ENCODE results near the gene PRPF40B. TPM values are rescaled to one million over a fixed set of nuclear protein-coding genes. Genes with fewer than 3 reads are reported as not detected.
A peak's percentile ranks its signal among the peaks of the same experiment; 100 is the strongest.
"Not testable (repeated sequence)": the region's sequence is repeated elsewhere in the genome, so short reads cannot be mapped to it uniquely, and the experiment has no call there.

Gene PRPF40B
- total and polyA plus RNA-seq, 2 experiments from 2014 or later = 11.1 to 30.1 TPM

DNA sequence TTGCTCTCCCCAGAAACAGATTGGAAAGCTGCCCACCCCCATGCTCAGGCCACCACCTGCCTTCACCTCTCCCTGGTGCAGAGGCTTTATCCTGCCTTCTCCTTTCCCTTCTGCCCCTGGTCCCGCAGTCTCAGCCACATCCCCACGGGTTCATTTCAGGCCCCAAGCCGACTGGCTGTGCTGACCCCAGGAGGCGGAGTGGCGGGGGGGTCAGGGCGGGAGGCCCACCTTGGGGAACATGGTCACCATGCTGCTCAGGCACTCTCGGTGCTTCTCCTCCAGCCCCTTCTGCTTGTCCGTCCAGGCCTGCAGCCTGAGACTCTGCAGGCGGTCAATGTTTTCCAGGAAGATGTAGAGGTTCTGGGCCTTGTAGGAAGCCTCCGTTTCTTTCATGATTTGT lies 24.8 kb upstream of the PRPF40B start:
- no peak overlapping the region for H3K27ac ChIP-seq
- no peaks in the 10 kb centered on the region for H3K36me3 ChIP-seq (replicated peaks; ENCODE audit: insufficient read depth, low read depth)
- no peaks in the 10 kb centered on the region for H3K4me1 ChIP-seq (ENCODE audit: insufficient read depth)
- H3K4me3 ChIP-seq = no peak overlapping the region
- H3K9me2 ChIP-seq (replicated peaks; ENCODE audit: insufficient read depth) = no peaks in the 10 kb centered on the region
- H4K20me1 ChIP-seq (ENCODE audit: insufficient read depth, poor library complexity, severe bottlenecking) = no peaks in the 10 kb centered on the region
- DNase-seq (ENCODE audit: low spot score) = no peak
- no peaks in the 10 kb centered on the region for H3K9me3 ChIP-seq (ENCODE audit: low read depth)
- no peak overlapping the region for H2AFZ ChIP-seq
- 93% methylated on average over 10 of the region's 10 CpGs for WGBS (ENCODE audit: low lambda C conversion rate, missing lambda C conversion rate)
- no peak overlapping the region for H3K4me2 ChIP-seq
- H3K27me3 ChIP-seq = no peaks in the 10 kb centered on the region
- TF ChIP-seq EZH2 (IDR thresholded peaks at IDR 0.05; ENCODE audit: borderline replicate concordance) (no peak), CTCF (IDR thresholded peaks at IDR 0.05; ENCODE audit: poor library complexity) (no peak), EZH2phosphoT487 (IDR thresholded peaks at IDR 0.05; ENCODE audit: low read depth, severe bottlenecking, unreplicated experiment) (no peak)
- H3K79me2 ChIP-seq = no peaks in the 10 kb centered on the region

- no peak overlapping the region for H3K27ac ChIP-seq
- H3K4me2 ChIP-seq = no peak overlapping the region
- no peak overlapping the region for H2AFZ ChIP-seq
- no peaks in the 10 kb centered on the region for H4K20me1 ChIP-seq (ENCODE audit: insufficient read depth, poor library complexity, severe bottlenecking)
- 97% methylated on average over 8 of the region's 8 CpGs for WGBS (ENCODE audit: low lambda C conversion rate, missing lambda C conversion rate)
- H3K36me3 ChIP-seq (replicated peaks; ENCODE audit: insufficient read depth, low read depth) = no peaks in the 10 kb centered on the region
- H3K9me2 ChIP-seq (replicated peaks; ENCODE audit: insufficient read depth) = no peaks in the 10 kb centered on the region
- no peaks in the 10 kb centered on the region for H3K79me2 ChIP-seq
- no peaks in the 10 kb centered on the region for H3K9me3 ChIP-seq (ENCODE audit: low read depth)
- no peak for DNase-seq (ENCODE audit: low spot score)
- H3K4me1 ChIP-seq (ENCODE audit: insufficient read depth) = no peaks in the 10 kb centered on the region
- TF ChIP-seq CTCF (IDR thresholded peaks at IDR 0.05; ENCODE audit: poor library complexity) = no peak
- no peak overlapping the region for H3K4me3 ChIP-seq
- H3K27me3 ChIP-seq = no peaks in the 10 kb centered on the region
Observed at GRCh38 chr12:49599961-49600360, 23.4 kb upstream of the PRPF40B start.

DNA sequence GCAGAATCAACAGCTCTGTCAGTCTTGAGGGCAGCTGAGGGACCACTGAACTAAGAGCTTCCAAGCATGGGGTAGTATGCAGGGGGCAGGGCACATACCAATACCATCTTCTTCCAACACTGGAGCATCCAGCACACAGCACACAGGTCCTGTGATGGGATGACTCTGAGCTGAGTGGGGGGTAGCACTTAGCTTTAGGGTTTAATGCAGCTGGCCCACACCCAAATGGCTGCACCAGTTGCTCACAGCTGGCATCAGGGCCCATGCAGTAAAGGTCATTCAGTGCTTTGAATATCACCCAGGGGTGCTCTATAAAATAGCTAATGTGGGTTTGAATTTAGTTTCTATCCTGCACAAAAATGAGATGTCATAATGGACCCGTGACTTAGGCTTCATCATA lies 19.6 kb upstream of the PRPF40B start:
- WGBS (ENCODE audit: low lambda C conversion rate, missing lambda C conversion rate) = 90% methylated on average over 1 of the region's 1 CpG
- no peak overlapping the region for H3K27ac ChIP-seq
- DNase-seq (ENCODE audit: low spot score) = no peak
- no peaks in the 10 kb centered on the region for H4K20me1 ChIP-seq (ENCODE audit: insufficient read depth, poor library complexity, severe bottlenecking)
- no peaks in the 10 kb centered on the region for H3K27me3 ChIP-seq
- no peaks in the 10 kb centered on the region for H3K4me1 ChIP-seq (ENCODE audit: insufficient read depth)
- no peaks in the 10 kb centered on the region for H3K9me3 ChIP-seq (ENCODE audit: low read depth)
- H3K79me2 ChIP-seq = no peaks in the 10 kb centered on the region
- no peak overlapping the region for H3K4me2 ChIP-seq
- no peak for TF ChIP-seq EZH2 (IDR thresholded peaks at IDR 0.05; ENCODE audit: borderline replicate concordance)
- TF ChIP-seq EZH2phosphoT487 (IDR thresholded peaks at IDR 0.05; ENCODE audit: low read depth, severe bottlenecking, unreplicated experiment) = no peak
- no peak for TF ChIP-seq CTCF (IDR thresholded peaks at IDR 0.05; ENCODE audit: poor library complexity)
- no peaks in the 10 kb centered on the region for H3K36me3 ChIP-seq (replicated peaks; ENCODE audit: insufficient read depth, low read depth)
- no peak overlapping the region for H3K4me3 ChIP-seq
- no peak overlapping the region for H2AFZ ChIP-seq
- H3K9me2 ChIP-seq (replicated peaks; ENCODE audit: insufficient read depth) = no peaks in the 10 kb centered on the region

GRCh38 chr12:49604856-49605255 lies 18.5 kb upstream of the PRPF40B start:
- WGBS (ENCODE audit: low lambda C conversion rate, missing lambda C conversion rate) = 63% methylated on average over 5 of the region's 5 CpGs
- H3K4me2 ChIP-seq = peak overlapping the region; percentile 35
- H3K4me3 ChIP-seq = no peak overlapping the region
- H4K20me1 ChIP-seq (ENCODE audit: insufficient read depth, poor library complexity, severe bottlenecking) = no peaks in the 10 kb centered on the region
- H2AFZ ChIP-seq = no peak overlapping the region
- H3K4me1 ChIP-seq (ENCODE audit: insufficient read depth) = no peaks in the 10 kb centered on the region
- no peaks in the 10 kb centered on the region for H3K9me2 ChIP-seq (replicated peaks; ENCODE audit: insufficient read depth)
- no peaks in the 10 kb centered on the region for H3K79me2 ChIP-seq
- H3K36me3 ChIP-seq (replicated peaks; ENCODE audit: insufficient read depth, low read depth) = no peaks in the 10 kb centered on the region
- no peak overlapping the region for H3K27ac ChIP-seq
- no peaks in the 10 kb centered on the region for H3K9me3 ChIP-seq (ENCODE audit: low read depth)
- DNase-seq (ENCODE audit: low spot score) = no peak
- no peaks in the 10 kb centered on the region for H3K27me3 ChIP-seq
- no peak for TF ChIP-seq EZH2 (IDR thresholded peaks at IDR 0.05; ENCODE audit: borderline replicate concordance)
- no peak for TF ChIP-seq CTCF (IDR thresholded peaks at IDR 0.05; ENCODE audit: poor library complexity)
- TF ChIP-seq EZH2phosphoT487 (IDR thresholded peaks at IDR 0.05; ENCODE audit: low read depth, severe bottlenecking, unreplicated experiment) = no peak

- H3K4me2 ChIP-seq = peak within 1 kb of the TSS; percentile 35
- H3K36me3 ChIP-seq (replicated peaks; ENCODE audit: insufficient read depth, low read depth); H4K20me1 ChIP-seq (ENCODE audit: insufficient read depth, poor library complexity, severe bottlenecking); DNase-seq (ENCODE audit: low spot score); H2AFZ ChIP-seq; H3K9me2 ChIP-seq (replicated peaks; ENCODE audit: insufficient read depth); H3K4me1 ChIP-seq (ENCODE audit: insufficient read depth); H3K27me3 ChIP-seq; H3K4me3 ChIP-seq; H3K79me2 ChIP-seq; H3K9me3 ChIP-seq (ENCODE audit: low read depth); H3K27ac ChIP-seq: not testable (repeated sequence)
- 90% methylated on average over 4 of the region's 4 CpGs for WGBS (ENCODE audit: low lambda C conversion rate, missing lambda C conversion rate)
Observed at GRCh38 chr12:49605539-49605938, 17.8 kb upstream of the PRPF40B start, which contains the start of gene FAM186B. FAM186B (minus strand) TSS chr12:49605639; CDS start chr12:49605477, 162 bp downstream.
